GM12892 (cell line): Measurements from ENCODE around the gene CLEC2D.

Source experiments
- POLR2A ChIP-seq: IDR thresholded peaks from 2 replicates; pipeline ENCODE4 v1.6.1; 2011; ENCODE audit warnings: low read depth, low read length, control low read depth
- POLR2AphosphoS5 ChIP-seq: IDR thresholded peaks from 2 replicates; pipeline ENCODE4 v1.6.1; 2011; ENCODE audit warnings: low read depth, low read length, control low read depth
- TAF1 ChIP-seq: IDR thresholded peaks from 2 replicates; pipeline ENCODE4 v1.6.1; 2011; ENCODE audit warnings: low read depth, mild to moderate bottlenecking, control low read depth, low read length, borderline replicate concordance

DNA sequence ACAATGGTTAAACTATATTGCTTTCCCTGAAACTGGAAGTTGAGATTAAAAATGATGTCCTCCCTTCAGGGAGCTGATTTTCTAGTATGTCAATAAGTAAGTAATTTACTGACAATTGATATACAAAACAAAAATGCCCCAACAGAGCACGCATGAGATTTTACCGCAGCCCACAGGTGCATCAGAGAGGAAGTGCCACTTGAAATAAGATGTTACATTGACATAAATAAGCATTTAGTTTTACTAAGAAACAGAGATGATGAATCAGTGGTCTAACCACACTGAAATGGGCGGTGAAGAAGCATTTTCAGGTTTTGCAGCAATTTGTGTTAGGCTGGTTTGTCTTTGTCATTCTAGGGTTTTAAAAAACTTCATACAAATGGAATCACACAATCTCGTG is 72.2 kb downstream of the CLEC2D start:
- TF ChIP-seq TAF1 (no peak), POLR2AphosphoS5 (peak; percentile 51; the same call in 1 of the 2 replicates), POLR2A (no peak)
